ENCODE results near the gene ERBB4. TPM values are rescaled to one million over a fixed set of nuclear protein-coding genes. Genes with fewer than 3 reads are reported as not detected.

The ERBB4 gene
- total and polyA plus RNA-seq, 2 of the 8 experiments (the other 6 are each of a cell fraction or from before 2014, with no cell fraction given): 0.34 to 1.3 TPM

DNA sequence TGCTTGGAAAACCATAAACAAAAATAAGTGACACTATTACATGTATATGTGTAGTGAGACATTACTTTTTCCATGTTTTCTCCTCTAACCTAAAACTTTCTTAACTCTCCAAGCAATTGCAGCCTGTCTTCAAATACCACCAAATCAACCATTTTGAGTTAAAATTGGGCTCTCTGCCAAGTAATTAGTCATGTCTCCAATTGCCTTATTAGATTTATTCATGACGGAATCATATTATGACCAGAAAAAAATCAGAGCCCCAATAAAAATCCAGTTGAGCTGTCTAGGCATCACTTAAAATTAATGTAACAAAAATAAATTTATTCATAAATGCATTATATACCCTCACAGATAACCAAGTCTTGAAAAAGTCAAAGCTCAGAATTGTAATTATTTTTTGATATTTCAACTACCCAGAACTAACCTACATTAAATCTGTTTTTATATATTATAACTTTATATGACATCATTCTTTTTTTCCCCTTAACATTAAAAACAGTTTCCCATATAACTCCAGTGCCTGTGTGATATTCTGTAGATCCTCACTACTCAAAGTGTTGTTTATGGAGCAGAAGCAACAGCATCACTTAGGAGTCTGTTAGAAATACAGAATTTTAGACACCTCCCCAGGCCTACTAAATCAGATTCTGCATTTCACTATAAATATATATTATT, 157.0 kb downstream of the ERBB4 start:
- no peak overlapping the region for H3K56ac ChIP-seq (replicated peaks; ENCODE audit: insufficient read length, low read depth, low read length)
- no peak overlapping the region for H3K14ac ChIP-seq (ENCODE audit: insufficient read length)
- no peaks in the 10 kb centered on the region for H3K9me3 ChIP-seq (ENCODE audit: insufficient read depth in 2 of 2, low read depth in 1 of 2, low read length in 1 of 2)
- H2BK15ac ChIP-seq (ENCODE audit: low read length): no peak overlapping the region
- no peaks in the 10 kb centered on the region for H3K36me3 ChIP-seq (ENCODE audit: control insufficient read depth in 2 of 4, insufficient read depth in 4 of 4, low read length in 3 of 4)
- DNase-seq (ENCODE audit: low read depth in 1 of 2, low spot score in 2 of 2) (no peak), FAIRE-seq (no peak)
- H3K27ac ChIP-seq (ENCODE audit: low read depth, low read length): no peak overlapping the region
- H3K4me1 ChIP-seq (replicated peaks in 1 of 4; ENCODE audit: control insufficient read depth in 3 of 4, insufficient read depth in 4 of 4, low read length in 3 of 4): peaks cover 0 to 2% (median 0%) of the 10 kb centered on the region in 4 experiments; a peak in 1 of 7 replicates
- H2AFZ ChIP-seq (ENCODE audit: low read length): no peak overlapping the region
- no peak overlapping the region for H2BK120ac ChIP-seq (replicated peaks; ENCODE audit: low read depth, low read length)
- no peaks in the 10 kb centered on the region for H4K20me1 ChIP-seq (replicated peaks in 1 of 2; ENCODE audit: control insufficient read depth in 1 of 2, insufficient read depth in 2 of 2, low read length in 2 of 2)
- no peak overlapping the region for H2BK12ac ChIP-seq (ENCODE audit: low read depth, low read length)
- no peak overlapping the region for H2BK5ac ChIP-seq (ENCODE audit: low read depth, low read length)
- H3K23me2 ChIP-seq (ENCODE audit: low read depth, low read length): no peaks in the 10 kb centered on the region
- H4K91ac ChIP-seq (replicated peaks; ENCODE audit: insufficient read length, low read length): no peak overlapping the region
- H3K79me2 ChIP-seq (ENCODE audit: control insufficient read depth in 1 of 2, insufficient read depth in 2 of 2, low read length in 2 of 2): no peaks in the 10 kb centered on the region
- no peak overlapping the region for H3K4ac ChIP-seq (replicated peaks; ENCODE audit: insufficient read length, low read depth, low read length)
- no peak overlapping the region for H2AK5ac ChIP-seq (ENCODE audit: low read depth, low read length)
- POLR2A ChIA-PET (ENCODE audit: partially characterized antibody): no interaction called here
- H4K8ac ChIP-seq (ENCODE audit: extremely low read depth, insufficient read depth, low read length): no peak overlapping the region
- no peak overlapping the region for H3K4me3 ChIP-seq (ENCODE audit: extremely low read depth in 1 of 4, insufficient read depth in 2 of 4, low read depth in 3 of 4, low read length in 4 of 4)
- no peak overlapping the region for H3K18ac ChIP-seq (ENCODE audit: extremely low read depth, low read length)
- no peak overlapping the region for H3K9ac ChIP-seq (replicated peaks in 1 of 4; ENCODE audit: extremely low read depth in 1 of 4, low read depth in 3 of 4, low read length in 3 of 4)
- no peaks in the 10 kb centered on the region for H3K27me3 ChIP-seq (replicated peaks in 1 of 4; ENCODE audit: control insufficient read depth in 3 of 4, extremely low read depth in 1 of 4, insufficient read depth in 3 of 4, low read length in 3 of 4)
- CTCF ChIA-PET (ENCODE audit: partially characterized antibody): no interaction called here
- no peak overlapping the region for H3K23ac ChIP-seq (ENCODE audit: insufficient read length)
- no peak overlapping the region for H4K5ac ChIP-seq (ENCODE audit: insufficient read length, low read depth, low read length)
- H3K79me1 ChIP-seq (ENCODE audit: low read depth, low read length): no peaks in the 10 kb centered on the region
- no peak overlapping the region for H3K4me2 ChIP-seq (ENCODE audit: insufficient read depth in 1 of 2, low read depth in 2 of 2, low read length in 2 of 2)
- no peak overlapping the region for H2BK20ac ChIP-seq (ENCODE audit: low read length)
- WGBS, 2 experiments (ENCODE audit: extremely low coverage in 1 of 2, insufficient coverage in 1 of 2, insufficient read length in 1 of 2, insufficient replicate concordance in 2 of 2, low coverage in 1 of 2, low lambda C conversion rate in 2 of 2, missing lambda C conversion rate in 1 of 2): 96% methylated on average over 1 of the region's 1 CpG; no CpG with 5 or more reads in 1 of the 2 experiments
- TF ChIP-seq TCF12 (IDR thresholded peaks at IDR 0.05; ENCODE audit: low read depth, low read length): no peak
- TF ChIP-seq, protein P1, sequence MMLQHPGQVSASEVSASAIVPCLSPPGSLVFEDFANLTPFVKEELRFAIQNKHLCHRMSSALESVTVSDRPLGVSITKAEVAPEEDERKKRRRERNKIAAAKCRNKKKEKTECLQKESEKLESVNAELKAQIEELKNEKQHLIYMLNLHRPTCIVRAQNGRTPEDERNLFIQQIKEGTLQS (IDR thresholded peaks at IDR 0.05; ENCODE audit: insufficient read depth, low read depth, low read length): no peak
- no peak for TF ChIP-seq TEAD4 (IDR thresholded peaks at IDR 0.05; ENCODE audit: low read depth, low read length)
- no peak for TF ChIP-seq CBX8 (IDR thresholded peaks at IDR 0.05; ENCODE audit: borderline replicate concordance, low read depth, low read length)
- TF ChIP-seq RBBP5 (IDR thresholded peaks at IDR 0.05; ENCODE audit: borderline replicate concordance, low read depth, low read length): no peak
- TF ChIP-seq FOSL1 (IDR thresholded peaks at IDR 0.05; ENCODE audit: insufficient read depth, low read depth, low read length): no peak
- no peak for TF ChIP-seq TAF1 (IDR thresholded peaks at IDR 0.05; ENCODE audit: low read depth, low read length)
